Measurements from ENCODE around the gene EYA2.

Gene EYA2

DNA sequence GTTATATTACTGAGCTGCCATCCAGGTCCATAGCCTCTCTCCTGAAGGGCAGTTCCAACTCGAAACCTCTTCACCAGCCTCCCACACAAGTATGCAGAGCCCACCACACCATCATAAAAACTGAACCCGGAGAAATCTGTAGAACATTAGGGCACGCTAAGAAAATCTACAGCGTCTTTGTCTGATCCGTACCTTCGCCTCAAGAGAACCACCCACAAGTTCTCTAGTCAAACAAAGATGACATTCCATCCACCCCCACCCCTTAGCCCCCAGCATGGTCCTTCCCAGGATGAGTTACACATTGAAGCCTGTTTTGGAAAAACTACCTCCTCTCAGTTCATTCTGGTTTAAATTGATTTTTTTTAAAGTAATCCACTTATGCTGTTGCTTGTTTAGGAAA, 242.1 kb downstream of the EYA2 start:
- TF ChIP-seq EZH2 (IDR thresholded peaks at IDR 0.05) (no peak), POLR2AphosphoS5 (IDR thresholded peaks at IDR 0.05; ENCODE audit: borderline replicate concordance, low read depth, low read length) (no peak), FOXP2 (optimal IDR thresholded peaks at IDR 0.05; ENCODE audit: control extremely low read depth, extremely low read length, insufficient read depth) (no peak)

GRCh38 chr20:47137231-47137870, 242.7 kb downstream of the EYA2 start:
- H3K9me3 ChIP-seq (ENCODE audit: low read depth, low read length): no peaks in the 10 kb centered on the region
- no peak overlapping the region for H3K4me3 ChIP-seq
- TF ChIP-seq EZH2 (IDR thresholded peaks at IDR 0.05): no peak
- TF ChIP-seq POLR2AphosphoS5 (IDR thresholded peaks at IDR 0.05; ENCODE audit: borderline replicate concordance, low read depth, low read length): no peak
- no peak for TF ChIP-seq FOXP2 (optimal IDR thresholded peaks at IDR 0.05; ENCODE audit: control extremely low read depth, extremely low read length, insufficient read depth)
- H3K36me3 ChIP-seq (ENCODE audit: insufficient read depth, low read length): no peaks in the 10 kb centered on the region
- H3K9ac ChIP-seq (ENCODE audit: insufficient read length): no peak overlapping the region
- no peak overlapping the region for H3K27ac ChIP-seq
- DNase-seq (ENCODE audit: low read depth, low spot score): no peak

More for the DNA sequence above, 242.1 kb downstream of the EYA2 start:
- no peak overlapping the region for H3K27ac ChIP-seq
- no peak overlapping the region for H3K4me3 ChIP-seq
- H3K36me3 ChIP-seq (ENCODE audit: insufficient read depth, low read length): no peaks in the 10 kb centered on the region
- no peaks in the 10 kb centered on the region for H3K9me3 ChIP-seq (ENCODE audit: low read depth, low read length)
- no peak overlapping the region for H3K9ac ChIP-seq (ENCODE audit: insufficient read length)
- no peak for DNase-seq (ENCODE audit: low read depth, low spot score)

DNA sequence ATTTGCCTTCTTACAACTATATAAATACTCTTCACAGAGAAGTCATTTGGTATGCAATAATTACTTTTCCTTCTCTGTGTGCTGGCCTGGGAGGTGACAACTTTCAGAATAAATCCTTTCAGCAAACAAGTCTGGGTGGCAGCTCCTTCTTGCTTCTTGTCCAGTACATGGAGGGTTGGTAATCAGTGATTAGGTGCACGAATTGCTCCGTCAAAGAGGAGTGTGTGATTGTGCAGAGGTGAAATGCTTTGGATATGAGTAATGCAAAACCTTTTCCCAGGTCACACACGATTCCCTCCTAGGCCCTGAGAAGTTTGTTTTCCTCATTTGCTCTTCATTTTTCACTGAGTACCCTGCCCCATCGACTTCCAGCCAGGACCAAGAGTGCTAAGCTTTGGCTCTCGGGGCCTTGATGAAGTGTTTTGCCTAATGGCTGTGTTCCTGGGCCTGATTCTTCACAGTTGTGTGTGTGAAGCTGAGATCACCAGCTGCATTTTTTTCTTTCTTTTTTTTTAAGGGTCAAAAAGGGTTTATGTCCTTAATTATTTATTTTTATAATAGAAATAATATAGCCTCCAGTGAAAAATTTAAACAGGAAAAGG, 245.4 kb downstream of the EYA2 start:
- H3K9ac ChIP-seq (ENCODE audit: insufficient read length): no peak overlapping the region
- TF ChIP-seq EZH2 (IDR thresholded peaks at IDR 0.05): no peak
- no peak for TF ChIP-seq FOXP2 (optimal IDR thresholded peaks at IDR 0.05; ENCODE audit: control extremely low read depth, extremely low read length, insufficient read depth)
- no peak for TF ChIP-seq POLR2AphosphoS5 (IDR thresholded peaks at IDR 0.05; ENCODE audit: borderline replicate concordance, low read depth, low read length)
- H3K9me3 ChIP-seq (ENCODE audit: low read depth, low read length): no peaks in the 10 kb centered on the region
- no peak overlapping the region for H3K27ac ChIP-seq
- no peak for DNase-seq (ENCODE audit: low read depth, low spot score)
- no peak overlapping the region for H3K4me3 ChIP-seq
- H3K36me3 ChIP-seq (ENCODE audit: insufficient read depth, low read length): no peaks in the 10 kb centered on the region

- H3K27ac ChIP-seq: no peak overlapping the region
- TF ChIP-seq POLR2AphosphoS5 (IDR thresholded peaks at IDR 0.05; ENCODE audit: borderline replicate concordance, low read depth, low read length) (no peak), FOXP2 (optimal IDR thresholded peaks at IDR 0.05; ENCODE audit: control extremely low read depth, extremely low read length, insufficient read depth) (no peak), EZH2 (IDR thresholded peaks at IDR 0.05) (no peak)
- no peak overlapping the region for H3K9ac ChIP-seq (ENCODE audit: insufficient read length)
- no peak for DNase-seq (ENCODE audit: low read depth, low spot score)
- H3K9me3 ChIP-seq (ENCODE audit: low read depth, low read length): no peaks in the 10 kb centered on the region
- no peaks in the 10 kb centered on the region for H3K36me3 ChIP-seq (ENCODE audit: insufficient read depth, low read length)
- no peak overlapping the region for H3K4me3 ChIP-seq
Measured at GRCh38 chr20:47141350-47141921, 246.8 kb downstream of the EYA2 start.

DNA sequence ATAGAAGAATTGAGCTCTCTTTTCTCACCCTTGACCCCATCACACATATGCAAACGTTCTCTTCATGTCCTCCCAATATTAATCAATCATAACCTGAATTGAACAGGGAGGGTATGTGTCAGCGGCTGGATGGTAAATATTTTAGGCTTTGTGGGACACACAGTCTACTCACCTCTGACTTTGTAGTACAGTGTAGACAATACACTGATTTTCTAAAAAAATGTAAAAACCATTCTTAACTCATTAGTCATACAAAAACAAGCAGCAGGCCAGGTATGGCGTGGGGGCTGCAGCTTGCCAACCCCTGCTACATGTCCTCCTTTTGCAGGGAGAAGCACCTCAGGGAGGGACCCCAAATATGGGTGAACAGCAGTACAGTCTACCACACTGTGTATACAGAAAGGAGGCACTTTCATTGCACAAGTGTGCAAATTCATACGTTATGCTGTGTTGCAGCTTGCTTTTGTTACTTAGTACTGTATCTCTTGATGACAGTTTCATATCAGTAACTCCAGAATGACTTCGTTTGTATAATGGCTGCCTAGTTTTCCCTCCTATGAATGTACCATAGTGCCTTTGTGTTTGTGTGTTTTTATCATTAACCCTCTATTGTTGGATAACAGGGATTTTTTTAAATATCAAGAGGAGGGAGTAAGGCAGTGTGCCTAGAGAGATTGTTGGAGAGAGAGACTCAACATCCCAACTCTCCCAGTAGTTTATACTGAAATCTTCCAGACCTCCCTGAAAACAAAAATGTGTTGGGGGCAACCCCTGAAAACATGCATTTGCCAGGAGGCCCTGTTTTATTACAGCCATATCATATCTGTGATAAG, 247.5 kb downstream of the EYA2 start:
- H3K4me3 ChIP-seq: no peak overlapping the region
- no peak for DNase-seq (ENCODE audit: low read depth, low spot score)
- no peaks in the 10 kb centered on the region for H3K36me3 ChIP-seq (ENCODE audit: insufficient read depth, low read length)
- H3K9me3 ChIP-seq (ENCODE audit: low read depth, low read length): no peaks in the 10 kb centered on the region
- no peak overlapping the region for H3K9ac ChIP-seq (ENCODE audit: insufficient read length)
- TF ChIP-seq EZH2 (IDR thresholded peaks at IDR 0.05): no peak
- no peak for TF ChIP-seq FOXP2 (optimal IDR thresholded peaks at IDR 0.05; ENCODE audit: control extremely low read depth, extremely low read length, insufficient read depth)
- no peak for TF ChIP-seq POLR2AphosphoS5 (IDR thresholded peaks at IDR 0.05; ENCODE audit: borderline replicate concordance, low read depth, low read length)
- H3K27ac ChIP-seq: no peak overlapping the region

GRCh38 chr20:47142774-47143170, 248.1 kb downstream of the EYA2 start:
- H3K36me3 ChIP-seq (ENCODE audit: insufficient read depth, low read length): no peaks in the 10 kb centered on the region
- no peak overlapping the region for H3K27ac ChIP-seq
- DNase-seq (ENCODE audit: low read depth, low spot score): no peak
- no peak for TF ChIP-seq FOXP2 (optimal IDR thresholded peaks at IDR 0.05; ENCODE audit: control extremely low read depth, extremely low read length, insufficient read depth)
- no peak overlapping the region for H3K4me3 ChIP-seq
- no peaks in the 10 kb centered on the region for H3K9me3 ChIP-seq (ENCODE audit: low read depth, low read length)
- no peak overlapping the region for H3K9ac ChIP-seq (ENCODE audit: insufficient read length)

- Histone ChIP-seq H3K9me3 (ENCODE audit: low read depth, low read length) (no peaks in the 10 kb centered on the region), H3K4me3 (no peak overlapping the region), H3K9ac (ENCODE audit: insufficient read length) (no peak overlapping the region), H3K36me3 (ENCODE audit: insufficient read depth, low read length) (no peaks in the 10 kb centered on the region), H3K27ac (no peak overlapping the region)
- TF ChIP-seq FOXP2 (optimal IDR thresholded peaks at IDR 0.05; ENCODE audit: control extremely low read depth, extremely low read length, insufficient read depth): no peak
- TF ChIP-seq EZH2 (IDR thresholded peaks at IDR 0.05): no peak
- TF ChIP-seq POLR2AphosphoS5 (IDR thresholded peaks at IDR 0.05; ENCODE audit: borderline replicate concordance, low read depth, low read length): no peak
- DNase-seq (ENCODE audit: low read depth, low spot score): no peak
Measured at GRCh38 chr20:47143657-47144056, 249.0 kb downstream of the EYA2 start.

DNA sequence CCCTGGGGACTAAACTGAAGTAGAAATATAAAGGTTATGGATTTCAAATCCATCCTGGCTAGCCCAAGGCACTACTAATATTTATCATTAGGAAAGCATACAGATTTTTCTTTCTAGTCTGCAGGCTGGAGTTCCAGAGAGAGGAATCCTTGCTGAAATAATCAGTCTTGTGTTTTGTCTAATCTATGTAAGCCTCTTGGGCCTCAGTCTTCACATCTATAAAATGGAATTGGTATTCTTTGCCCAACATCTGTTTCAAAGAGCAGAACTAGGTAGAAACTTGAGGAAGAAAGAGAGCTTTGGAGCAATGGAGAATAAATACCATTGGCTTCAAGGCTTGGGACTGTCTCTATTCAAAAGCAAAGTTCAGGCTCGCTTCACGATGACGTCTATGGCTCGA, 249.8 kb downstream of the EYA2 start:
- TF ChIP-seq EZH2 (IDR thresholded peaks at IDR 0.05): no peak
- no peak for TF ChIP-seq POLR2AphosphoS5 (IDR thresholded peaks at IDR 0.05; ENCODE audit: borderline replicate concordance, low read depth, low read length)
- no peak for TF ChIP-seq FOXP2 (optimal IDR thresholded peaks at IDR 0.05; ENCODE audit: control extremely low read depth, extremely low read length, insufficient read depth)
- H3K4me3 ChIP-seq: no peak overlapping the region
- no peaks in the 10 kb centered on the region for H3K9me3 ChIP-seq (ENCODE audit: low read depth, low read length)
- no peak overlapping the region for H3K9ac ChIP-seq (ENCODE audit: insufficient read length)
- no peak overlapping the region for H3K27ac ChIP-seq
- no peak for DNase-seq (ENCODE audit: low read depth, low spot score)
- H3K36me3 ChIP-seq (ENCODE audit: insufficient read depth, low read length): no peaks in the 10 kb centered on the region

Data from SK-N-MC (cell line).